GM19043 (cell line): Measurements from ENCODE around the gene ZNF93.
"Not testable (repeated sequence)": the region's sequence is repeated elsewhere in the genome, so short reads cannot be mapped to it uniquely, and the experiment has no call there.

Experiments used
- ATAC-seq: cut with Tn5 transposase; IDR thresholded peaks from one replicate; pipeline ENCODE4 v1.9.1; 2021; ENCODE audit warnings: low read depth; ENCODE audit not compliant: unreplicated experiment

The ZNF93 gene

DNA sequence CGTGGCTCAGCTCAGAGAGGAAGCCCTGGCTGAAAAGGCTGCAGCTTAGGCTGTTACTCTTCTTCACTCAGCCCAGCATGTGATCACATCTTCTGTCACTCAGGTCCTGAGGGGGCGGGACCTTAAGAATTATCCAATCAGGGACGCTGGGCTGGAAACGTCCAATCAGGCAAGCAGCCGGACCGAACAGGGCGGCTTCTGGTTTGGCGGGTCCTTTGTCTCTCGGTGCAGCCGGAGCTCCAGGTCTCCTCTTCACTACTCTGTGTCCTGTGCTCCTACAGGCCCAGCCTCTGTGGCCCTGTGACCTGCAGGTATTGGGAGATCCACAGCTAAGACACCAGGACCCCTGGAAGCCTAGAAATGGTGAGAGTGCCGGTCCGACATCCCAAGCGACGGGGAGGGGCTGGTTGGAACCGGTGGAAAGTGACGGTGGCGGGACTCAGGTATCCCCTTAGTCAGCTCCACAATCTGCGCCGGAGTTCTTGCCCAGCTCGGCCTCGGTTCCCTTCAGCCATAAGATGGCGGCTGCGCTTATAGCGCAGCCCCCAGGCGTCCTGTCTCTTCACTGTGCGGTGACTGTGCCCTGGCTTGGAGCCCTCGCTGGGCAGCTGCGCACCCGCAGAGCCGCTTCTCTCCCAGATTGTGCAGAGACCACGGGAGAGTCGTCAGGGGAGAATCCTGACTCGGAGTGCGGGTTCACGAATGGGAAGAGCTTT is at the start of gene ZNF93:
Gene ZNF93 (plus strand): TSS at position 218 of the 716 bp plus-strand sequence. CDS start 143 bp downstream, at position 361.
- ATAC-seq, result peak; percentile 94

DNA sequence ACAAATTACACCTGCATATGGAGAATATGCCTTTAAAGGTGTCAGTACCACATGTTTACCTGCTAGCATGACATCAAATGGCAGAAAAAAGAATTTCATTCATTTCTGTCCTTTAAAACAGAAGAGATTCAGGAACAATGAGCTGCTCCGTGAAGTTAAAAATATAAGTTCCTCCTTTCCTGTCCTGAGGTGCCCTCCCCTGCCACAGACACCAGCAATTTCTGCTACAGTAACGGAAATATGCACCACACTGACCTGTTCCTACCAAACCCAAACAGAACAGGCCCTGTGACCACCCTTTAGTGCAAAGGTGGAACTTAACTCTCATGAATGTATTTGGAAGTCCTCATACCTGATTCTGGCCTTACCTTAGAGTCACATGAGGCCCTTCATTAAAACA is 49.0 kb upstream of the ZNF93 start:
- ATAC-seq, result not testable (repeated sequence)

DNA sequence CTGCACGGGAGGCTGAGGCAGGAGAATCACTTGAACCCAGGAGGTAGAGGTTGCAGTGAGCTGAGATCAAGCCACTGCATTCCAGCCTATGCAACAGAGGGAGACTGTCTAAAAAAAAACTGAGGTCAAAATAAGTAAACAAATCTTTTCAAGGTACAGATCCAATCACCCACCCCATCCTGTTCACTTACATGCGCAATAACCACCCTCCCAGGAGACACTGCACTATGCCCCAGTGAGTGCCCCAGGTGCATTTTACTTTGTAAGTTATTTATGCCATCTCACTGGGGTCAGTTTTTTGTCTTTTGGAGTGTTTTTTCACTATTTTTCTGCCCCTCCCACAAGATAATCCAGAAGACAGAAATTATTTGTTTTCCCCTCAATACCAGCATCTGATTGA is 42.0 kb upstream of the ZNF93 start:
- no peak for ATAC-seq

DNA sequence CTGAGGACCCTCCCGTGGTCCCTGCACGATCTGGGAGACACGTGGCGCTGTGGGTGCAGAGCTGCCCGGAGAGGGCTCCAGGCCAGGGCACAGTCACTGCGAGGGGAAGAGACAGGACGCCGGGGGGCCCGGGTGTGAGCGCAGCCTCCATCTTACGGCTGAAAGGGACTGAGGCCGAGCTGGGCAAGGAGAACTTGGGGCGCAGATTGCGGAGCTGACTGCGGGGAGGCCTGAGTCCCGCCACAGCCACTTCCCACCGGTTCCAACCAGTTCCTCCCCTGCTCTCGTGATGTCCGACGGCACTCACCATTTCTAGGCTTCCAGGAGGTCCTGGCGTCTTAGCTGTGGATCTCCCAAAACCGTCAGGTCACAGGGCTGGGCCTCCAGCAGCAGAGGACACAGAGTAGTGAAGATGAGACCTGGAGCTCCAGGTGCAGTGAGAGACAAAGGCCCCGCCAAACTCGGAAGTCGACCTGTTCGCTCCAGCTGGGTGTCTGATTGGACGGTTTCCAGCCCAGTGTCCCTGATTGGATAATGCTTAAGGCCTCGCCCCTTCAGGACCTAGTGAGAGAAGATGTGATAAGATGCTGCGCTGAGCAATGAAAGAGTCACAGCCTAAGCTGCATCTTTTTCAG is 39.9 kb upstream of the ZNF93 start:
- no peak for ATAC-seq

DNA sequence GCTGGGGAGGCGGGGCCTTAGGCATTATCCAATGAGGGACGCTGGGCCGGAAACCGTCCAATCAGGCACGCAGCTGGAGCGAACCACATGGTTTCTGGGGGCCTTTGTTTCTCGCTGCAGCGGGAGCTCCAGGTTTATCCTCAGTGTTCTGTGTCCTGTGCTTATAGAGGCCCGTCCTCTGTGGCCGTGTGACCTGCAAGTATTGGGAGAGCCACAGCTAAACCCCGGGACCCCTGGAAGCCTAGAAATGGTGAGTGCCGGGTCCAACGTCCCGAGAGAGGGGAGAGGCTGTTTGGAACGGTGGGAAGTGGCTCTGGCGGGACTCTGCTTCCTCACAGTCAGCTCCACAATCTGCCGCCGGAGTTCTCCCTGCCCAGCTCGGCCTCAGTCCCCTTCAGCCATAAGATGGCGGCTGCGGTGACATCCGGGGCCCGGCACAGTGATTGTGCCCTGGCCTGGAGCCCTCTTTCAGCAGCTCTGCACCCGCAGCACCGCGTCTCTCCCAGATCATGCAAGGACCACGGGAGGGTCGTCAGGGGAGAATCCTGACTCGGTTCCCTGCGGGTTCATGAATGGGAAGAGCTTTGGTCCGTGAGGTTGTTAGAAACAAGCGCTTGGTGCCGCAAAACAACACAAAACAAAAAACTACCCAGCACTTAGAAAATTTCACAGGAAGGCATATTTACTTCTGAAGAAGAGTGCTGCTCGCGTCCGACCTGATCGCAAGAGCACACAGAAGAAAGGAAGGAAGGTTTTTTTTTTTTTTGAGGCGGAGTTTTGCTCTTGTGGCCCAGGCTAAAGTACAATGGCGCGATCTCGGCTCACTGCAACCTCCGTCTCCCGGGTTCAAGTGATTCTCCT is 34.8 kb upstream of the ZNF93 start, which contains the start of gene ZNF253:
Gene ZNF253 (plus strand): TSS at position 133 of the 861 bp plus-strand sequence. CDS start 115 bp downstream, at position 248.
- ATAC-seq, result peak; percentile 91

DNA sequence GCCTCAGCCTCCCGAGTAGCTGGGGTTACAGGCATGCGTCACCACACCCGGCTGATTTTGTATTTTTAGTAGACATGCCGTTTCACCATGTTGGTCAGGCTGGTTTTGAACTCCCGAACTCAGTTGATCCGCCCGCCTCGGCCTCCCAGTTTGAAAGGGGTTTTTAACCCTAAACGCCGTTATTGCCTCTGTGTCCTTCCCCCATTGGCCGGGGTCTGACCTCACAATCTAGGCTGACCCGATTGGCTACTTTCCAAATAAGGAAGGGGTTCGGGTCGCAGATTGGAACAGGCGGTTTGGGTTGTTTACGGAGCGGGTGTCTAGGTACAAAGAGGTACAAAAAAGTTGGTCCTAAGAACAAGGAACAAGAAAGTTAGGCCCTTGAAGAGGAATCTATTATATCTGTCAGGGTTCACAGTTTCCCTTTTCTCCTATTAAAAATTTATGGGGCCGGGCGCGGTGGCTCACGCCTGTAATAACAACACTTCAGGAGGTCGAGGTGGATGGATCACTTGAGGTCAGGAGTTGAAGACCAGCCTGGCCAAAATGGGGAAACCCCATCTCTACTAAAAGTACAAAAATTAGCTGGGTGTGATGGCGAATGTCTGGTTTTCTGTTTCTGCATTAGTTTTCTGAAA is 34.0 kb upstream of the ZNF93 start:
- ATAC-seq, result no peak

DNA sequence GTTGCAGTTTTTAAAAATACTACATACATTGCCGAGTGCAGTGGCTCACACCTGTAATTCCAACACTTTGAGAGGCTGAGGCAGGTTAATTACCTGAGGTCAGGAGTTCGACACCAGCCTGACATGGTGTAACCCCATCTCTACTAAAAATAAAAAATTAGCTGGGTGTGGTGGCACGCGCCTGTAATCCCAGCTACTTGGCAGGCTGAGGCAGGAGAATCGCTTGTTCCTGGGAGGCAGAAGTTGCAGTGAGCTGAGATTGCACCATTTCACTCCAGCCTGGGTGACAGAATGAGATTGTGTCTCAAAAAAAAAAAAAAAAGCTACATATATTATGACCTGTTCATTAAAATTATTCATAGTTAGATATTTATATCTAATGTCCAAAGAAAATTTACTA is 30.7 kb upstream of the ZNF93 start:
- ATAC-seq, result not testable (repeated sequence)

DNA sequence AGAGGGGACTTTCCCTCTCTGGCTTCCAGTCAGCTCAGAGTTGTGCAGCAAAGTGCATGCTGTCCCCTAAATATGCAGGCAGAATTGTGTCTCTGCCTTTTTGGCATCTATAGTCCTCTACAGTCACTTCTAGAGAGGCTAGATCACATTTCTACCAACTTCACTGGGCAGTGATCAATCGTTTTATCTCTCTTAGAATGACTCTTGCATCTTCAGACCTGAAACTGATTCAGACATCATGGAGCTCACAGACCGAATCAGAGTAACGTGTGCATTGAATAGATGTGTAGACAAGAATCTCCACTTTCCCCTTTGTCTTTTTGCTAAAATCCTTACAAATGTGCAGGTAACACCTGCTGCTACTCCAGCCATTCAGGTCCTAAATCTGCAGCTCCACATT is 28.8 kb upstream of the ZNF93 start:
- ATAC-seq, result no peak

DNA sequence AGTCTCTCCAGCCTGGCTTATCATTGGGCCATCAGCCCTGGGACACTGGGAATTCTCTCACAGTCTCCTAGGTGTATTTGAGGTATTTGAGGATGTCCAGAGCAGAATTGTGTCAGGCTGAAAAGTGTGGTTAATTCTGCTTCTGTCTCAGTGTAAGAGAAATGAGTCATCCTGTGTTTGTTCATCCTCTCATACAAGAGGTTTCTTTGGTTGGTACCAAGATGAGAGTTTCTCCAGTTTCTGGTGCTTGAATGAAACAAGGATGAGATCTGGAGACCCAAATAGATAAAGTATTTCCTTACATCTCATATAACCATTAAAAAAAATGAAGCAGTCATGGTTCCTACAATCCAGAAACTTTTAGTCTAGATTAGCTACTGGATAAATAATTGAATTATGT is 27.4 kb upstream of the ZNF93 start:
- no peak for ATAC-seq

DNA sequence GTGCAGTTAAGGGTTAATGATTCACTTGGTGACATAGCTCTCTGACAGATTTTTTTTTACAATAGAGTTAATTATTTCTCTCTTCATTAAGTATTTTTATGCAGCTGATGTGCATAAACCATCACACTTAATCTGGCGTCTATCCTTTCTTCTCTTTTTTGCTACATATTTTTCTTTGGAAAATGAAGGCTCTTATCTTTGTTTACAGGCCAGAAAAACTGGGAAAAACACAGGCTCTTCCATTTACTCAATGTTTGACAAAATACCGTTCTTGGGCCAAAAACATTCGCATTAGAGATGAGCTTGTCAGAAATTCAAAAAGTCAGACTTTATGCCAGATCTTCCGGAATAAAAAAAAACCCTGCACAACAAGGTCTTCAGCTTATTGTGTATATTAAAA is 23.0 kb upstream of the ZNF93 start:
- no peak for ATAC-seq

DNA sequence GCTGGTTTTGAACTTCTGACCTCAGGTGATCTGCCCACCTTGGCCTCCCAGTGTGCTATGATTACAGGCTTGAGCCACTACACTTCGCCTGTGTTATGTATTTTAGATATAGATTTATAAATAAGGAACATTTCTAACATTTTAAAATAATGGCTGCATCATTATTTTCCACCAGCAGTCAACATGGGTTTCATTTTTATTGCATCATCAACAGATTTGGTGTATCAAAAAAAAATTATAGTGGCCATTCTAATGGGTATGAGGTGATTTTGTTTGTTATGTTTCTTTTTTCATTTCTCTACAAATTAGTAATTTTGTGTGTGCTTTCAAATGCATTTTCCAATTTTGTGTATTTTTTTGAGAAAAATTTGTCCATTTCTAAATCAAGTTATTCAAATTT is 16.2 kb upstream of the ZNF93 start:
- no peak for ATAC-seq

DNA sequence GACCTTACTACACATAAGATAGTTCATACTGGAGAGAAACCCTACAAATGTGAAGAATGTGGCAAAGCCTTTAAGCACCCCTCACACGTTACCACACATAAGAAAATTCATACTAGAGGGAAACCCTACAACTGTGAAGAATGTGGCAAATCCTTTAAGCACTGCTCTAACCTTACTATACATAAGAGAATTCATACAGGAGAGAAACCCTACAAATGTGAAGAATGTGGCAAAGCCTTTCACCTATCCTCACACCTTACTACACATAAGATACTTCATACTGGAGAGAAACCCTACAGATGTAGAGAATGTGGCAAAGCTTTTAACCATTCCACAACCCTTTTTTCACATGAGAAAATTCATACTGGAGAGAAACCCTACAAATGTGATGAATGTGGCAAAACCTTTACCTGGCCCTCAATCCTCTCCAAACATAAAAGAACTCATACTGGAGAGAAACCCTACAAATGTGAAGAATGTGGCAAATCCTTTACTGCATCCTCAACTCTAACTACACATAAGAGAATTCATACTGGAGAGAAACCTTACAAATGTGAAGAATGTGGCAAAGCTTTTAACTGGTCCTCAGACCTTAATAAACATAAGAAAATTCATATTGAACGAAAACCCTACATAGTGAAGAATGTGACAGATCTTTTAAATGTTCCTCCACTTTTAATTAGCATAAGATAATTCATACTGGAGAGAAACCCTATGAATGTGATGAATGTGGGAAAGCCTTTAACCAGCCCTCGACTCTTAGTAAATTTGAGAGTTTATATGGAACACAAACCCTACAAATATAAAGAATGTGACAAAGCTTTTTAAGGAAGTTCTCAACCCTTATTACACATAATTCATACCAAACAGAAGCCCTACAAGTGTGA is 8.4 kb upstream of the ZNF93 start:
- ATAC-seq, result not testable (repeated sequence)

DNA sequence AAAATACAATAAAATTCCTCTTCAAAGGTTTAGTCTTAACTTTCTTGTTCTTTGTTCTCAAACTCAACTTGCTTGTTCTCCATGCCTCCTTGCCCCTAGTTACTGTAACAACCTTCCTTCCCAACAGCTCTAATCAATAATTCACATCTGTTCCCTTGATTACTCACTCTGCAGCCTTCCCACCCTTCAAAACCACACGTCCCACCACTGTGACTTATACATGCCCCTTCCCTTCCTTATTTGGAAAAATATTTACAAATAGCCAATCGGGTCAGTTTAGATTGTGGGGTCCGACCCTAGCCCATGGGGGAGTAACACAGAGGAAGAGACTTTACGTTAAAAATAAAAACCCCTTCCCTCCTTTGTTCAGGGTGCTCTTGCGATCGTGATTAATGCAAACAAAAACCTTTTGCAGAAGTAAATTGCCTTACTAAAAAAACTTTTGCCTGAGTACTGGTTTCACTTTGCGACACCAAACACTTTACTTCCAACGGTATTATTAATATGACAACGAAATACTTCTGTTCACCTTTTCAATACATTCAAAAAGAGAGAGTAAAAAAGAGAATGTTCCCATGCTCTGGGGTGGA is 512 bp upstream of the ZNF93 start:
- ATAC-seq, result no peak

DNA sequence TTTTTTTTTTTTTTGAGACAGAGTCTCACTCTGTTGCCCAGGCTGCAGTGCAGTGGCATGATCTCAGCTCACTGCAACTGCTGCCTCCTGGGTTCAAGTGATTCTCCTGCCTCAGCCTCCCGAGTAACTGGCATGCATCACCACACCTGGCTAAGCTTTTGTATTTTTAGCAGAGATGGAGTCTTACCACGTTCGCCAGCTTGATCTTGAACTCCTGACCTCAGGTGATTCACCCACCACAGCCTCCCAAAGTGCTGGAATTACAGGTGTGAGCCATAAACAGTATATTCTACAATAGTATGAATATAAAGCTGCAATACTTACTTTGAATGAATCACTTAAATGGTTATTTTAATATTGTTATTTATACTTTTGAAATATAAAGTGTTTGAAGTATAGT is 6.8 kb downstream of the ZNF93 start:
- ATAC-seq, result not testable (repeated sequence)

DNA sequence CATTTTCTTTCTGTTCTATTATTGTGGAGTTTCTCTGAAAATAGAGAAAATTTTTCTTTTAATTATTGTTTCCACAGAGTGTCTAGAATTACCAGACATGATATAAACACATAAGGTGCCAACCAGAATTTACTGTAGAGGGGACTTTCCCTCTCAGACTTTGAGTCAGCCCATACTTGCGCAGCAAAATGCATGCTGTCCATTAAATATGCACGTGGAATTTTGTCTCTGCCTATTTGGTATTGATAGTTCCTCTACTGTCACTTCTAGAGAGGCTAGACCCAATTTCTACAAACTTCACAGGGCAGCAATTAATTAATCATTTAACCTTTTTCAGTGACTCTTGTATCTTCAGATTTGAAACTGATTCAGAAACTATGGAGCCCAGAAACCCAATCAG is 8.9 kb downstream of the ZNF93 start:
- no peak for ATAC-seq

DNA sequence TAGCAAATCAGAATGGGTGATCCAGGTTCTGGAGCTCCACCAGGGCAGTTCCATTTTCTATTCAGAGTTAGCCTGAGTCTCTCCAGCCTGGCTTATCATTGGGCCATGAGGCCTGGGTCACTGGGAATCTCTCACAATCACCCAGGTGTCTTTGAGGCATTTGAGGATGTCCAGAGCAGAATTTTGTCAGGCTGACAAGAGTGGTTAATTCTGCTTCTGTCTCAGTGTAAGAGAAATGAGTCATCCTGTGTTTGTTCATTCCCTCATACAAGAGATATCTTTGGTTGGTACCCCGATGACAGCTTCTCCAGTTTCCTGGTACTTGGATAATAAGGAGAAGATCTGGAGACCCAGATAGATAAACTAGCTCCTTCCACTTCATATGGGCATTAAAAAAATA is 10.4 kb downstream of the ZNF93 start:
- ATAC-seq, result no peak

DNA sequence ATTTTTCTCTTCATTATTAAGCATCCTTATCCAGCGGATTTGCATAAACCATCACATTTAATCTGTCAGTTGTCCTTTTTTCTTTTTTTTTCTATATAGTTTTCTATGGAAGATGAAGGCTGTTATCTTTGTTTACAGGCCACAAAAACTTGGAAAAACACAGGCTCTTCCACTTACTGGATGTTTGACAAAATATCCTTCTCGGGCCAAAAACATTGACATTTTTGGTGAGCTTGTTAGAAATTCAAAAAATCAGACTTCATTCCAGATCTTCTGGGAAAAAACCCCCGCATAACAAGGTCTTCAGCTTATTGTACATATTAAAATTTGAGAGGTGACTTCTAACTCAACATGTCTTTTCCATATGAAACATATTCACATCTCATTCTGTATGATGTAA is 13.8 kb downstream of the ZNF93 start:
- no peak for ATAC-seq

DNA sequence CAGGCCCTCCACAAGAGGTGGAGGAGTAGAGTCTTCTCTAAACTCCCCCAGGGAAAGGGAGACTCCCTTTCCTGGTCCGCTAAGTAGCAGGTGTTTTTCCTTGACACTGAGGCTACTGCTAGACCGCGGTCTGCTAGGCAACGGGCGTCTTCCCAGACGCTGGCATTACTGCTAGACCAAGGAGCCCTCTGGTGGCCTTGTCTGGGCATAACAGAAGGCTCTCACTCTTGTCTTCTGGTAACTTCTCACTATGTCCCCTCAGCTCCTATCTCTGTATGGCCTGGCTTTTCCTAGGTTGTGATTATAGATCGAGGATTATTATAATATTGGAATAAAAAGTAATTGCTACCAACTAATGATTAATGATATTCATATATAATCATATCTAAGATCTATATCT is 29.7 kb downstream of the ZNF93 start:
- not testable (repeated sequence) for ATAC-seq
